Testis (tissue), 3 donors: Measurements from ENCODE around the gene KIAA0753. TPM values are rescaled to one million over a fixed set of nuclear protein-coding genes. Genes with fewer than 3 reads are reported as not detected.

Source experiments
- DNase-seq: peaks from one replicate; pipeline ENCODE4 v3.0.0-alpha.2; 2019
- H3K27ac ChIP-seq, 2 donors: fragments of 200-600 bp; sonication (generic); one replicate each; pipeline ENCODE4 v1.5.1; 2019
- H3K27me3 ChIP-seq: fragments of 200-600 bp; sonication (generic); one replicate; pipeline ENCODE4 v1.5.1; 2019
- H3K36me3 ChIP-seq: fragments of 200-600 bp; sonication (generic); one replicate; pipeline ENCODE4 v1.5.1; 2017; ENCODE audit warnings: low read depth; ENCODE audit errors: missing control alignments
- H3K4me1 ChIP-seq: fragments of 200-600 bp; sonication (generic); one replicate; pipeline ENCODE4 v1.5.1; 2019
- H3K4me3 ChIP-seq, 2 donors: fragments of 200-600 bp; sonication (generic); one replicate each; pipeline ENCODE4 v1.5.1; 2017 to 2019
- H3K9me3 ChIP-seq: fragments of 200-600 bp; sonication (generic); one replicate; pipeline ENCODE4 v1.5.1; 2017
- CTCF ChIP-seq, 3 experiments: fragments of 450-650 bp in 2 of 3; fragments of 200-600 bp in 1 of 3; sonication (generic) in 1 of 3; IDR thresholded peaks; one replicate each; pipeline ENCODE4 v1.5.1; 2016 to 2019; ENCODE audit warnings: antibody characterized with exemption in 3 of 3, mild to moderate bottlenecking in 2 of 3, moderate library complexity in 1 of 3
- POLR2A ChIP-seq: fragments of 450-650 bp; IDR thresholded peaks from one replicate; pipeline ENCODE4 v1.6.1; 2017; ENCODE audit warnings: antibody characterized with exemption, mild to moderate bottlenecking, moderate library complexity
- WGBS, 2 donors: methylation state at CpG; one replicate each; pipeline ENCODE4 v1.1.5; 2018; 5-methylcytosine and 5-hydroxymethylcytosine counted together
- intact Hi-C: fragments of 100-400 bp; cut with DNase I; formaldehyde crosslinking; loops from one replicate; pipeline ENCODE4 v1.15.1; 2023; ENCODE audit warnings: low total_unique reads
- polyA plus RNA-seq: library from polyadenylated mRNA; stranded (reverse); fragments of 350-450 nt; fragmentation: Illumina TruSeq; extraction: RNeasy Lipid Tissue Mini Kit (QIAGEN cat#74804); gene quantifications from one replicate; pipeline ENCODE4 v1.2.3, GENCODE V29; 2014; ENCODE audit warnings: low read depth, low replicate concordance; ENCODE audit not compliant: insufficient read depth
- total RNA-seq, 2 donors: library from RNA; depleted of rRNA; stranded (reverse); fragments of >200 nt; gene quantifications; one replicate each; pipeline ENCODE4 v1.2.3, GENCODE V29; 2016

Gene KIAA0753
- total and polyA plus RNA-seq, 3 donors from 2014 or later, result 43.9 to 59.8 (median 44.7) TPM

GRCh38 chr17:6643451-6644125, 3.1 kb upstream of the KIAA0753 start:
- 80 to 85% methylated on average over 5 of the region's 5 CpGs for WGBS, 2 donors
- Histone ChIP-seq H3K4me1 (peaks cover 18% of the 10 kb centered on the region), H3K27ac (no peak overlapping the region), H3K36me3 (no peaks in the 10 kb centered on the region), H3K27me3 (no peaks in the 10 kb centered on the region), H3K4me3 (no peak overlapping the region), H3K9me3 (no peaks in the 10 kb centered on the region)
- intact Hi-C loops, result no loop called here
- TF ChIP-seq POLR2A (no peak), CTCF (IDR thresholded peaks at IDR 0.05) (no peak)
- no peak for DNase-seq

GRCh38 chr17:6642592-6642991, 2.1 kb upstream of the KIAA0753 start:
- WGBS, 2 donors, result 70 to 73% methylated on average over 2 of the region's 2 CpGs
- H3K27me3 ChIP-seq, result no peaks in the 10 kb centered on the region
- intact Hi-C loops, result no loop called here
- H3K36me3 ChIP-seq, result no peaks in the 10 kb centered on the region
- DNase-seq, result no peak
- no peak overlapping the region for H3K4me3 ChIP-seq
- peaks cover 19% of the 10 kb centered on the region for H3K4me1 ChIP-seq
- TF ChIP-seq CTCF (IDR thresholded peaks at IDR 0.05), result no peak
- TF ChIP-seq POLR2A, result no peak
- no peaks in the 10 kb centered on the region for H3K9me3 ChIP-seq
- no peak overlapping the region for H3K27ac ChIP-seq

GRCh38 chr17:6641247-6641863, 844 bp upstream of the KIAA0753 start:
- Histone ChIP-seq H3K4me3 (peak overlapping the region; percentile 73 to 95), H3K27me3 (no peaks in the 10 kb centered on the region), H3K9me3 (no peaks in the 10 kb centered on the region), H3K36me3 (no peaks in the 10 kb centered on the region), H3K4me1 (peaks cover 14% of the 10 kb centered on the region), H3K27ac (peak overlapping the region; percentile 83 to 91)
- no peak for TF ChIP-seq POLR2A
- no peak for TF ChIP-seq CTCF (IDR thresholded peaks at IDR 0.05)
- intact Hi-C loops, result no loop called here
- WGBS, 2 donors, result 2 to 3% methylated on average over 15 to 20 of the region's 20 CpGs
- DNase-seq, result no peak

GRCh38 chr17:6639586-6640535, 650 bp downstream of the KIAA0753 start:
- no peaks in the 10 kb centered on the region for H3K27me3 ChIP-seq
- intact Hi-C loops, result no loop called here
- no peak for TF ChIP-seq CTCF (IDR thresholded peaks at IDR 0.05)
- no peak for TF ChIP-seq POLR2A
- no peaks in the 10 kb centered on the region for H3K9me3 ChIP-seq
- peaks cover 14% of the 10 kb centered on the region for H3K4me1 ChIP-seq
- H3K27ac ChIP-seq, result peak overlapping the region; percentile 83 to 91
- no peak for DNase-seq
- no peaks in the 10 kb centered on the region for H3K36me3 ChIP-seq
- WGBS, 2 donors, result 1 to 2% methylated on average over 16 to 67 of the region's 67 CpGs
- peak overlapping the region; percentile 73 to 95 for H3K4me3 ChIP-seq
